ENCODE results near the gene TUBB.

TUBB gene

GRCh38 chr6:30689022-30689865 lies 30.9 kb upstream of the TUBB start:
- H3K4me3 ChIP-seq (ENCODE audit: insufficient read depth in 1 of 2, low read depth in 1 of 2, low read length in 2 of 2) = peak overlapping the region in 1 of 2 experiments; percentile 93
- H3K23ac ChIP-seq (ENCODE audit: low read length in 2 of 2) = peak overlapping the region in 1 of 2 experiments; percentile 25
- peak overlapping the region in 1 of 2 experiments; percentile 73 for H2BK12ac ChIP-seq (ENCODE audit: low read length in 2 of 2)
- H3K14ac ChIP-seq (ENCODE audit: low read length in 2 of 2) = no peak overlapping the region
- H3K4ac ChIP-seq (ENCODE audit: low read depth in 1 of 2, low read length in 2 of 2) = peak overlapping the region in 1 of 2 experiments; percentile 27
- DNase-seq = no peak
- 99% methylated on average over 9 of the region's 11 CpGs for WGBS
- H3K27ac ChIP-seq (ENCODE audit: low read length, poor library complexity, severe bottlenecking) = no peak overlapping the region
- no peak overlapping the region for H3K4me2 ChIP-seq (ENCODE audit: low read length, poor library complexity, severe bottlenecking)
- H4K91ac ChIP-seq (ENCODE audit: low read length) = no peak overlapping the region
- H2BK5ac ChIP-seq (ENCODE audit: low read depth, low read length, poor library complexity, severe bottlenecking) = no peak overlapping the region
- no peak overlapping the region for H2BK15ac ChIP-seq (ENCODE audit: low read depth, poor library complexity, severe bottlenecking)
- no peak overlapping the region for H4K8ac ChIP-seq (ENCODE audit: low read length)
- peaks cover 27% of the 10 kb centered on the region for H3K4me1 ChIP-seq (ENCODE audit: control insufficient read depth, insufficient read depth, low read depth, low read length)
- no peaks in the 10 kb centered on the region for H3K9me3 ChIP-seq (ENCODE audit: control insufficient read depth, low read length)
- H2AFZ ChIP-seq (ENCODE audit: low read depth, low read length) = no peak overlapping the region
- no peaks in the 10 kb centered on the region for H3K27me3 ChIP-seq (ENCODE audit: control insufficient read depth in 1 of 2, insufficient read depth in 1 of 2, low read length in 2 of 2)
- peak overlapping the region; percentile 24 for H2BK120ac ChIP-seq (ENCODE audit: low read depth, low read length)
- peaks cover 7 to 13% of the 10 kb centered on the region in 2 experiments for H3K36me3 ChIP-seq (ENCODE audit: control insufficient read depth in 1 of 2, insufficient read depth in 2 of 2, low read depth in 1 of 2, low read length in 2 of 2)
- peak overlapping the region; percentile 95 for H3K9ac ChIP-seq (ENCODE audit: low read length)
- H2AK5ac ChIP-seq (ENCODE audit: low read length, severe bottlenecking) = peak overlapping the region; percentile 31
- H3K18ac ChIP-seq (ENCODE audit: low read depth in 1 of 2, low read length in 2 of 2) = peak overlapping the region in 1 of 2 experiments; percentile 35
- H3K79me1 ChIP-seq (replicated peaks; ENCODE audit: low read length, poor library complexity, severe bottlenecking) = peaks cover 2% of the 10 kb centered on the region

GRCh38 chr6:30689985-30690384 lies 30.2 kb upstream of the TUBB start:
- Histone ChIP-seq H2BK120ac (ENCODE audit: low read depth, low read length) (no peak overlapping the region), H3K4me1 (ENCODE audit: control insufficient read depth, insufficient read depth, low read depth, low read length) (peaks cover 29% of the 10 kb centered on the region), H3K4me2 (ENCODE audit: low read length, poor library complexity, severe bottlenecking) (peak overlapping the region; percentile 31), H2BK5ac (ENCODE audit: low read depth, low read length, poor library complexity, severe bottlenecking) (no peak overlapping the region), H3K79me1 (replicated peaks; ENCODE audit: low read length, poor library complexity, severe bottlenecking) (peaks cover 2% of the 10 kb centered on the region), H4K91ac (ENCODE audit: low read length) (peak overlapping the region; percentile 35), H3K27me3 (ENCODE audit: control insufficient read depth in 1 of 2, insufficient read depth in 1 of 2, low read length in 2 of 2) (no peaks in the 10 kb centered on the region), H3K27ac (ENCODE audit: low read length, poor library complexity, severe bottlenecking) (peak overlapping the region; percentile 91), H2BK12ac (ENCODE audit: low read length in 2 of 2) (peak overlapping the region in 1 of 2 experiments; percentile 14), H3K14ac (ENCODE audit: low read length in 2 of 2) (peak overlapping the region; percentile 44 to 63), H2AFZ (ENCODE audit: low read depth, low read length) (no peak overlapping the region), H4K8ac (ENCODE audit: low read length) (peak overlapping the region; percentile 1), H3K18ac (ENCODE audit: low read depth in 1 of 2, low read length in 2 of 2) (peak overlapping the region in 1 of 2 experiments; percentile 2), H3K9me3 (ENCODE audit: control insufficient read depth, low read length) (no peaks in the 10 kb centered on the region), H3K23ac (ENCODE audit: low read length in 2 of 2) (peak overlapping the region in 1 of 2 experiments; percentile 20), H3K9ac (ENCODE audit: low read length) (peak overlapping the region; percentile 95), H2BK15ac (ENCODE audit: low read depth, poor library complexity, severe bottlenecking) (peak overlapping the region; percentile 82), H3K4me3 (ENCODE audit: insufficient read depth in 1 of 2, low read depth in 1 of 2, low read length in 2 of 2) (peak overlapping the region in 1 of 2 experiments; percentile 93), H3K4ac (ENCODE audit: low read depth in 1 of 2, low read length in 2 of 2) (peak overlapping the region in 1 of 2 experiments; percentile 55), H2AK5ac (ENCODE audit: low read length, severe bottlenecking) (peak overlapping the region; percentile 61), H3K36me3 (ENCODE audit: control insufficient read depth in 1 of 2, insufficient read depth in 2 of 2, low read depth in 1 of 2, low read length in 2 of 2) (peaks cover 4 to 9% of the 10 kb centered on the region in 2 experiments)
- WGBS = 80% methylated on average over 4 of the region's 4 CpGs
- no peak for DNase-seq

DNA sequence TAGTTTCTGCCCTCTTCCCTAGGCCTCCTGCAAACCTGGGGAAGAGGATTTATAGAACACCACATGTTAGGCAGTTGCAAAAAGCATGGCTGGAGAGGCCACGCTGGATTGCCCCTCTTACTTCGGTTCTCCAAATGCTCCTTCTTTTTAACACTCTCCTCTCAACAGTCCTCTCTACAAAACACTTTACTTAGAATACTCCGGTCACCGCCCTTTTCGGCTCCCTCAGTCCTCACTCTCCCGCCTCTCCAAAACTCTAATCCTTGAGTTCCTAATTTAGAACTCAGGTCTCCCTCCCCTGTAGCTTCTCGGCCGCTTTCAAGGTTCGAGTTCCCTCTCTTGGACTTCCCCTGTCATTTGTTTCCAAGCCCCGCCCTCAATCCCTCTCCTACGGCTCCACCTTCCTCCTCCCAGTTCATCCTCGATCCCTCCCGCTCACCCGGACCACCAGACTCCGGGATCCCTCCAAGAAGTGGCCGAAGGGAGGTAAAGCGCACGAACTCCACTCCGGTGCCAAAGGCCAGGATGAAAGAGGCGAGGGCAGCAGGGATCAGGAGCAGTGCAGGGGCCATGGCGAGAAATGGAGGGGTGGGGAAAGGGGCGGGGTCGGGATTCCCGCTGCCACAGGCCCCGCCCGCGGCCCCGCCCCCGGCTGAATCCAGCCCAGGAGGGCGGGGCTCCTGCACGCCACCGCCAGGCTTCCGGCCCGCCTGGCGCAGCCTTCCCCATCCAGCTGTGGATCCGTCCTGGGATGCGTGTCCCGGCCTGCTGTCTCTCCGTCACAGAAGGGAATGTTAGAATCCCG lies 29.5 kb upstream of the TUBB start, which contains the start of gene NRM:
Gene NRM (minus strand): TSS at position 582 of the 805 bp plus-strand sequence. CDS start 10 bp downstream, at position 572.
- no peaks in the 10 kb centered on the region for H3K9me3 ChIP-seq (ENCODE audit: control insufficient read depth, low read length)

More for the DNA sequence above, 29.5 kb upstream of the TUBB start, which contains the start of gene NRM:
- peaks cover 27% of the 10 kb centered on the region for H3K4me1 ChIP-seq (ENCODE audit: control insufficient read depth, insufficient read depth, low read depth, low read length)
- H2BK120ac ChIP-seq (ENCODE audit: low read depth, low read length) = no peak within 1 kb of the TSS
- peak within 1 kb of the TSS; percentile 77 to 93 for H3K4me3 ChIP-seq (ENCODE audit: insufficient read depth in 1 of 2, low read depth in 1 of 2, low read length in 2 of 2)
- WGBS = under 1% methylated on average over 33 of the region's 40 CpGs
- peaks cover 2% of the 10 kb centered on the region for H3K79me1 ChIP-seq (replicated peaks; ENCODE audit: low read length, poor library complexity, severe bottlenecking)
- H3K4ac ChIP-seq (ENCODE audit: low read depth in 1 of 2, low read length in 2 of 2) = peak within 1 kb of the TSS in 1 of 2 experiments; percentile 55
- peak; percentile 94 for DNase-seq
- H3K4me2 ChIP-seq (ENCODE audit: low read length, poor library complexity, severe bottlenecking) = peak within 1 kb of the TSS; percentile 58
- H4K8ac ChIP-seq (ENCODE audit: low read length) = peak within 1 kb of the TSS; percentile 74
- peak within 1 kb of the TSS; percentile 44 to 63 for H3K14ac ChIP-seq (ENCODE audit: low read length in 2 of 2)
- peak within 1 kb of the TSS; percentile 78 to 86 for H3K18ac ChIP-seq (ENCODE audit: low read depth in 1 of 2, low read length in 2 of 2)
- H3K36me3 ChIP-seq (ENCODE audit: control insufficient read depth in 1 of 2, insufficient read depth in 2 of 2, low read depth in 1 of 2, low read length in 2 of 2) = peaks cover 0 to 4% of the 10 kb centered on the region in 2 experiments
- H2BK5ac ChIP-seq (ENCODE audit: low read depth, low read length, poor library complexity, severe bottlenecking) = peak within 1 kb of the TSS; percentile 90
- H3K23ac ChIP-seq (ENCODE audit: low read length in 2 of 2) = peak within 1 kb of the TSS in 1 of 2 experiments; percentile 20
- peak within 1 kb of the TSS; percentile 91 for H3K27ac ChIP-seq (ENCODE audit: low read length, poor library complexity, severe bottlenecking)
- H2AK5ac ChIP-seq (ENCODE audit: low read length, severe bottlenecking) = peak within 1 kb of the TSS; percentile 61
- no peaks in the 10 kb centered on the region for H3K27me3 ChIP-seq (ENCODE audit: control insufficient read depth in 1 of 2, insufficient read depth in 1 of 2, low read length in 2 of 2)
- H3K9ac ChIP-seq (ENCODE audit: low read length) = peak within 1 kb of the TSS; percentile 95
- H2AFZ ChIP-seq (ENCODE audit: low read depth, low read length) = no peak within 1 kb of the TSS
- peak within 1 kb of the TSS; percentile 95 for H2BK15ac ChIP-seq (ENCODE audit: low read depth, poor library complexity, severe bottlenecking)
- H2BK12ac ChIP-seq (ENCODE audit: low read length in 2 of 2) = peak within 1 kb of the TSS; percentile 34 to 96
- peak within 1 kb of the TSS; percentile 35 for H4K91ac ChIP-seq (ENCODE audit: low read length)

Data from mesenchymal stem cell (in vitro differentiated cells and primary cell).